Fibroblast of skin of right biceps (primary cell): Measurements from ENCODE around the gene DLL1.
A peak's percentile ranks its signal among the peaks of the same experiment; 100 is the strongest.

Experiments
- DNase-seq: peaks from one replicate; pipeline ENCODE4 v3.0.0-alpha.2; 2013

DLL1 gene

DNA sequence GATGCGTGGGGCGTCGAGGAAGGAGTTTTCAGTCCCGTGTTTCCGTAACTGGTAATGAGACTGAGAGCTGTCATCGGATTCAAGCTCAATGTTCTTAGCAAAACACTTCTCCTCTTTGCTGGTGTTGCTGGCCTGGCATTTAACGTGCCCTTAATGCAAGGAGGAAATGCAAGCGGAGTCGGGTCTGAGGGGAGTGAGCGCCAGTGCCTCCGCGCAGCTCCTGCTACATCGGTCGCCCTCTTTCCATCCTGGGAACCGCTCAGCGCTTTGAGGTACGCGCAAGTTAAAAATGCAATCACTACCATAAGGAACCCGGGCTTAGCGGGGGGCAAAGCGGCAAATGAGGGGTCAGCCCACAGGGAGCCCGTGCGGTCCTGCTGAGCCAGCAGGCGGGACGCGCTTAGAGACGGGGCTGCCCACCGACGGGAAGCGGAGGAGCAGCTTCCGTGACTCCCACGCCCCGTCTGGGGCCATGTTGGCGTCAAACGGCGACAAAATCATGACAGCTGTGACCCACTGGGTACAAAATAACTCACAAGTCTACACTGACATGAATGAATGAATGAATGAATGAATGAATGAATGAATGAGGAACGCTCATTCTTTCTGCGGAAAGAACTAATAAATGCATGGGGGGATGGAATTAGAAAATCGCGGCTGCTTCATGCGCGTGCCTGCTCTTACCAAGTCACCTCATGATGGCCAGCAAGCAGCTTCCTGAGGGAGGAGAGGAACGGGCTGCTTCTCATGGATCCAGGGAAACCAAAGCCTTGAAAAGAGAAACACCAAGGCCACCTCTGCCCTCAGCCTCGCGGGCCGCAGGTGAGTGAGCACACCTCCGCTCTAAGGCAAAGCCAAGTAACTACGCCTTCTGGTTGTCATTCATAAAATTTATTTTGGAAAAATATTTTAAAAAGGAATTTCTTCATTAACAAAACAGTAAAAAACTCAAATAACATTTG is 9.3 kb downstream of the DLL1 start:
- DNase-seq, result no peak

DNA sequence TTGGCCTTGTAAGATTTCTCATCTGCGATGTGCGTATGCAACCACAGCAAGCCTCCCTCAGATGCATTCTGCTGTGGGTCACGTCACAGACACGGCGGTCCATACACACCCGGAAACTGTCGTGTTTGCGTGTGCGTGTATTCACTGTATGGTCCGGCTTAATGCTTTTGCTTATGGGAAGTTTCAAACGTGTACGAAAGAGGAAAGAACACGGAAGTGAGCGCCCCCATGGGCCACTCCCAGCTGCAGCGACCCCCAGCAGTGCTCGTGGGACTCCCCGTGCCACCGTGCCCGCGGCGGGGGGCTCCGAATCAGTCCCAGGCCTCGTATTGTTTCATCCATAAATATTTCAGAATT is 10.2 kb downstream of the DLL1 start:
- no peak for DNase-seq

DNA sequence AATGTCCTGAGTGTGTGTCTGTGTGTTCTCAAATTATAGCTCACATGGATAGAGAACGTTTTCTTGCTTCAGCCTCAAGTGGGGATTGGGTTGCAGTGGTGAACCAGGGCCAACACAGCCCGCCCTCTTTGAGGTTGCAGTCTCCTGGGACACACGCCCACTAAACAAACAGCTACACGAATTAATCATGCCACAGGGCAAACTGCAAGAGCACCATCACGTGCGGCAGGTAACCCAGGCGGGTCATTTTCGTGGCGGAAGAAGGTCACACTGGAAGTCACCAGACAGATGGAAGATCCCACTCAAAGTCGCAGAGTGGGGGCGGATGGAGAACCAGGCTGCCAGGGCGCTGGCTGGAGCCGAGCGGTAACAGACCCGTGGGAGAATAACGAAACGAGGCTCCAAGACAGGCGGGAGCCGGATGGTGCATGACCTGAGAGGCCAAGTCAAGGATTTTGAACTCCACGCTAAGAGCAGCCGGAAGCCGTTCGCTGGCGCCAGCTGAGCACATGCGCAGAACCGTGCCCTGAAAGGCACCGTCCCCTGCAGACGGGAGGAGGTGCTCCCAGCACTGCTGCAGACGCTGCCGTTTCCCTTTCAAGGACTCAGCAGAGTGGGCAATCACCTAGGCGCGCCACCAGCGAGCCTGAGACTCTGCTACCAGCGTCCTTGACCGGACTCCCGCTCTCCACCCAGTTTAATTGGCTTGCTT is 10.7 kb downstream of the DLL1 start:
- DNase-seq, result peak; percentile 24

DNA sequence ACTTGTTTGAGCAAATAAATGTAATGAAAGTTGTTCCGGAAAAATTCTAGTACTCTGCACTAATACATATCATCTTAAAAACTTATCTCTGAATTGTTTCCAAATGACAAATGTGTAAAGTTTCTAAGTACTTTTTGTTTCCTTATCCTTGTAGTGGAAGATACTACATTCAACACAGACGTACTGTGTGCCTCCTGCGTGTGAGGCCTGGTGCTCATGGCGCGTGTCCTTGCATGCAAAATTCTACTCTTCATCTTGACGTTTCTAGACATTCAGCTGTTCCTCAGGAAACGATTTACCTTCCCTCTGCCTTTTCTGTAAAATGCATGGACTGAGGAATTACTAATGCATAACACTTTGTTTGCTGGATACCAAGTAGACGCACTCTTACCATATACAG is 11.5 kb downstream of the DLL1 start:
- no peak for DNase-seq

DNA sequence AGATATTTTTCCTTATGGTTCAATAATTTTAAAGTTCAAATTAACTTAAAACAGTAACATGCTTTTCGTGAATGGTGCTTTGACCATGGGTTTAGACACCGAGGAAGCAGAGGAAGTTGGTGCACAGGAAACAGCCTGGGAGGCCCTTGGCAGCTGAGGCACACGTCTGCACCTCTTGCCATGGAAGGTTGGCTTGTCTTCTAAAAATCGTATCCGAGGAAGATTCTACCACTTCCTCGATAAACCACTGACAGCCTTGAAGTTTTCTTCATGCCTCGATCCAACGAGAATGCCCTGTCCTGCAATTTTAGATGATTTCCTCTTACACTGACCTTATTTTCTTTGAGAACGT is 12.2 kb downstream of the DLL1 start:
- no peak for DNase-seq

DNA sequence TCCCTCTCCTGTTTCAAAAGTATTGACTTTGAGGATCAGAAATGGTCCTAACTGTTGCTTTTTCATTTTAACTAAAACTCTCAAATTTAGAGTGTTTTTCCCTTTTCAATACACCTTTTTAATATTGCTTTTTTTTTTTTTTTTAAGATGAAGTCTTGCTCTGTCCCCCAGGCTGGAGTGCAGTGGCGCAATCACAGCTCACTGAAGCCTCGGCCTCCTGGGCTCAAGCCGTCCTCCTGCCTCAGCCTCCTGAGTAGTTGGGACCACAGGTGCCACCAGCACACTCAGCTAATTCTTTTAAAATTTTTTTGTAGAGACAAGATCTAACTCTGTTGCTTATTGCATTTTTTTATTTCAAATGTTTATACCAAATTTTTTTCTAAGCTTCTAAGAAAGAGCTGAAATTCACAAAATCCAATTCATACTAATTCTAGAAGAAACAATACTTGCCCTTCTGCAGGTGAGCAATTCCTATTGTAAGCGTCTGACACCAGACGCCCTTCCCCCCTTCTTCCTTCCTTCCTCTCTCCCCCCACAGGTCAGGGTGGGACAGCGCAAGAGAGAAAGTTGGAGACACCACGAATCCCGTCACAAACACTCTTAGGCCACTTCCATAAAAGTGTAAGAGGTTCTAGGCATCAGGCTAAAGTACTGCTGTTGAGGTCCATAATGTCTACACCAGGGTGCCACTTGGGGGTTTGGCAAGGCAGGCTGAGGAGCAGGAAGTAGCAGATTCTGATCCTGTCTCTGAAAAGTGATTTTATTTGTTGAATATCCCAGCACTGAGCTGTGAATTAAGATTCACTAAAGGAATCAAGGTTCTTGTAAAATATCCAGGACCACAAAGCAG is 12.8 kb downstream of the DLL1 start:
- no peak for DNase-seq

DNA sequence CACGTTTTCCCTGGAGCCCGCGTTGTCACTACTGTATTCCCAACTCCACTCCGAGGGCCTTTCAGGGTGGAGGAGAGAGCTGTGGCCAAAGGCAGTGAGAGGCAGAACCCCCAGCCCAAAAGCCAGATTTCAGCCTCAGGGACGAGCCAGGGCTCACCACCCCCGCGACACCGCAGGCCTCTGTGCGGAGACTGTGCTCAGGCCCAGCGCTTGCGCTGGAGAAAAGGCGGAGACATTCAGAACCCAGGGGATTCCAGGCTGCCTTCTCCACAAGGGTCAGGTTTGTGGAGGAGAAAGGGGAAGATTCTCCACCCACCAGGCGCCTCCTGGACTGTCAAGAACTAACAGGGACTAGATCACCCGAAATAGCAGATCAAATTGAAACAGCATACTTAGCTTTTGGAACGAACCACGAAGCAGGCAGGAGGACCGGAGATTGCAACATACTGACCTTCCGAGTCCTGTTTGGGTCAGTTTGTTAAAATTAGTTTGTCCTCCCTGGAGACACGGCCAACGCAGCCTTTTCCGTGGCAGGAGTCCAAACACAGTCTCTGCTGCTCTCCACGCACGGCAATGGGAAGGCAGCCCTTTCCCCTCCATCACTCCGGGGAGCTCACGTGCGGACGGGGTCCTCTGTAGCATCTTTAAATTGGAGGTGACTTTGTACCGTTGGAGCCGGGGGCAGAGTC is 14.4 kb downstream of the DLL1 start:
- DNase-seq, result no peak

DNA sequence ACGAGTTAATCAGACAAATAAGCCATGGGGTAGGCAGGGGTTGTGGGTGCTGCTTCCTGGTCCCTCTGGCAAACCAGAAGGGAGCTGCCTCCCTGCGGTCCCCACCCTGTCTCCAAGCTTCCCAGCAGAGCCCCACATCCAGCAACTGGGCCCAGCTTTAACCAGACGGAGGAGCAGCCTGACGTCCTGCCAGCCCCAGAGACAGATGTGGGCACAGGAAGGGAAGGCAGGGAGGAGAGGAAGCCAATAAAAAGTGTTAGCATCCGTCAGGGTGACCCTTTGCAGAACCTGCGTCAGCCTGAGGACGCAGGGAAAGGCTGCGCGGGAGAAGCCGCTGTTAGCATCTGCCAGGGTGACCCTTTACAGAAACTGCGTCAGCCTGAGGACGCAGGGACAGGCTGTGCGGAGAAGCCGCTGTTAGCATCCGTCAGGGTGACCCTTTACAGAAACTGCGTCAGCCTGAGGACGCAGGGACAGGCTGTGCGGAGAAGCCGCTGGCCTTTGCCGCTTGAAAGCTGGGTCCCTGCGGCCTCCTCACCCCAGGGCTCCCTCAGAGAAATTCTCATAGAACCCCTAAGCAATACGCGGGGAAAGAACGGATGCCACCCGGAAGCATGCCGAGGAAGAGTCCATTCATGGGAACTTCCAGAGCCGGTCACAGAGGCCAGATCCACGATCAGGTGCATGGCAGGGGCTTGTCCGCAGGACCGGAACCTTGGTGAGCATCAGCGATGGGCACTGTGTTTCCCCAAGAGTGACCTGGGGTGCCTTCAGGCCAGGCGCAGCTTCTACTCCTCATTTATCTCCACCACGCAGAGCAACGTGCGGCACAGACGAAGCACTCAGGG is 15.9 kb downstream of the DLL1 start:
- no peak for DNase-seq

DNA sequence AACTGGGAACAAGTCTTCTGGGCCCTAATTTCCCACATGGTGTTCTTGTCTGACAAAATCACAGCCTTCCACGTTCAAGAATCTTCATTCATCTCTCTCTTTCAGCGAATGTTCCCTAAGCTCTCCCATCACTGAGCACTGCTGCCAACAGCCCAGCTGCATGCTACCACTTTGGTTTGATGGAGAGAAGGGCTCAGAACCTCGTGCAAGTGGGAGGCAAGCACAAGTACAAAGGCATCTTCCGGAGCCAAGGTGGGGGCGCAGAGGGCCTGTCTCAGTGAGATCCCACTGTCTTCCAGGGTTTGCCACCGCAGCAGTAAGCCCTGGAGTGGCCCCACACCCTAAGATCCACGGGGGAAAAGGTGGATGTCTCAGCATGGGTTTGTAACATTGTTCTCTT is 17.2 kb downstream of the DLL1 start:
- no peak for DNase-seq

DNA sequence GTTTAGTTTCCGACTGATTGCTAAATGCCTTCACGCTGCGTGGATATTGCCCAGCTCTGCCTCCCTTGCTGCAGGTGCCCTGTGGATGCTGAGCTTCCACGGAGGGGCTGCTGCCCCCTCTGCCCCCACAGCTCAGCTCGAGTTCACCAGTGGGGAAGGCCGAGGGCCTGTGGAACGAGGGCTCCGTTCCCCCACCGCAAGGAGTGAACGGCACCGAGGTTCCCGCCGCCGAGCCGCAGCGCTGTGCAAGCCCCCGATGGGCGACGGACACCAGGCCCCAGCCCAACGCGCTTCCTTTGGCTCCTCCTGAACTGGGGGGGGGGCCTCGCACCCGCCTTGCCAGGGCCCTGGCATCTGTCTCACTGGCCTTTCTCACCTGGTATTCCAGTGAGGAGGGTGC is 17.7 kb downstream of the DLL1 start:
- no peak for DNase-seq

DNA sequence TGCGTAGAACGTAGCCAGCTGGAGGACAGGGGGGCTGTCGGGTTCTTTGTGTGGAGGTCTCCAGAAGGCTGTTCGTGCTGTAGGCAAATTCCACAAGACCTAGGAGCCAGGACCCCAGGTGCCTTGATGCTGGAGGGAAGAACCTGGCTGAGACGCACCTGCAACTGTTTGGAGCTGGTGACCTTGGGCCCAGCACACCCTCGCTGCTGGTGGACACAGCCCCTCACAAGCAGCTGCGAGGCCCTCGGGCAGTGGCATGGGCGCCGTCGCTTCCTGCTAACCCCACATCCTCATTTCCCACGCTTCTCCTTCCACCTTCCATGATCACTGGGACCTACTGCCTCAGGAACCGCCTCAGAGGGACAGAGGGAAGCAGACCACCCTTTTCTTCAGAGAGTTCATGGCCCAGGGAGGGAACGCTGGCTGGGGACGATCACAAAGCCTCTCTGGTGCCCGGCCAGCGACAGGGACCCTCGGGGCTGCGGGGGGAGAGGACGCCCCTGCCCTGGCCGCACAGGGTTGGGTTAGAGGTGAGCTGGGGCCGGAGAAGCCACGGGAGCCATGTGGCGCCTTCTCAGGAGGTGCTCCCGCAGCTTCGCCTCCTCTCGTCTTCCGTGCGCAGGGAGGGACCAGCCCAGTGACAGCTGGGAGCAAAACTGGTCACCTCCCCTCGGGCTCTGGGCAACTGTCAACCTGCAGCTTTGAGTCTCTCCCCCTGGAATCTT is 18.4 kb downstream of the DLL1 start:
- DNase-seq, result no peak

DNA sequence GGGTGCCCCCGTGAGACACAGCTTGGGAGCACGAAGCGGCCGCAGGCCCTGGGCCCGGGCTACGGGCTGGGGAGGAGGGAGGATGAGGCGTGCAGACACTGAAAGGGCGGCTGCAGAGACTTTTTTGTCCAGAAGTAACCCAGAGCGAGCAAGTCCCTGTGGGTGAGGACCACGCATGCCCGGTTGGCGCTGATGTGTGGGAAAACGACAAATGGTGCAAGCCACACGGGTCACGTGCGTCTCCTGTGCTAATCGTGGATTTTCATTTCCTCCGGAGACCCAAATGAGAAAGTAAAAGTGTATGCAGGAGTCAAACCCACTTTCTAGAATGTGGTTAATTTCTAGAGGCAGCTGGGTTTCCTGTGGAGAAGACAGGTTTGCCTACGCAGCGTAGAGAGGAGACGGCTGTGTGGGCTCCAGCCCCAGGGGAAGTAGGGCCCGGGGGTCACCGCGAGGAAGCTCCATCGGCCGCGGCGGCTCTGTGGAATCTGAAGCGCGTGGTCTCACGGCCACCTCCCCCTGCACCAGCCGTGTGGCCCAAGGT is 19.0 kb downstream of the DLL1 start:
- DNase-seq, result no peak

DNA sequence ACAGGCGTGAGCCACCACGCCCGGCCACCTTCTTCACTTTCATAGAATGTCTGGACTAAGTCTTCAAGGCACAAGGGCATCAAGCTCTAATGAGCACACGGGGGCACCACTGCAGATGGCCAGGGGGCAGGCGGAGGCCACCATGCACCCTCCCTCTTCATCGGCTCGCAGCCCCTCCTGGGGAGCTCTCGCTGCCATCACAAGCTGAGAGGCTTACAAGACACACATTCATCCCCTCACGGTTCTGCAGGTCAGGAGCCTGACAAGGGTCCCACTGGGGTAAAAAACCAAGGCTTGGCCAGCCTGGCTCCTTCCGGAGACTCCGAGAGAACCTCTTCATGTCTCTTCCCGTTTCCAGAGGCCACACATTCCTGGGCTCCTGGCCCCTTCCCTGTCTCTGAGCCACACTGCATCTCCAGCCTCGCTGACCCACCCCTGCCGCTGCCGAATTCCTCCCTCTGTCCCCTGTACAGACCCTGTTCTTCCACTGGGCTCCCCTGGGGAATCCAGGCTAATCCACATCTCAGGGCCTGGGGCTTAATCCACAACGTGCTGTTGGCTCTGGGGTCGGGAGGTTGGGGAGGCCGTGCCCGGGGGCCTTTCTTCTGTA is 19.8 kb downstream of the DLL1 start:
- DNase-seq, result no peak

DNA sequence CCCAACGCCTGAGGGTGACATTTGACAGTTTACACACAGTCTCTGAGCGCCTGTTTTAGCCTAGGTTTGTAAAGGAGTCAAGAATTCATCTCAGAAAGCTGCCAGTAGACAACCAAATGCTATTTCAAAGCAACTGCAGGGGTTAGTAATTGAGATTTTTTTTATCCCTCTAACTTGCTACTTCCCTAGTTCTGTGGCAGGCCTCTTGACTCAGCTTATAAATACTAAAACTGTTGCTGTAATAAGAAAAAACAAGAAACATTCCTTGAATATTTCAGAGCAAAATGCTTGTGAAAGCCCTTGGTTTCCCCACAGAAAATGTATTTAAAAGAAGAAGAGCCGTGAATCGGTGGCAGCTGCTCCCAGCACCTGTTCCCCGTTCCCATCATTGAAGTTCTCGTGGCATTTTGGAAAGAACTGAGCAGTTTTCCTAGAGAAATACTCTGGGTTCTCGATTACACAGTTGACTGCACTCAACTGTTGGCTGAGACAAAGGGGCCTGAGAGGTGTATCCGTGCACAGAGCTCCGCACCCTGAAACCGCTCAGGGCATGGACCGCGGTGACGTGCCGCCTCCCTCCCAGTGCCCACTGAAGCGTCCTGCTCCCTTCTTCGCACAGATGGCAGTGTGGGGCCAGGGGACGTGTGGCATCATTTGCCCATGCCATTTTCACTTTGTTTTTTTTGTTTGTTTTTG is 20.9 kb downstream of the DLL1 start:
- DNase-seq, result no peak

DNA sequence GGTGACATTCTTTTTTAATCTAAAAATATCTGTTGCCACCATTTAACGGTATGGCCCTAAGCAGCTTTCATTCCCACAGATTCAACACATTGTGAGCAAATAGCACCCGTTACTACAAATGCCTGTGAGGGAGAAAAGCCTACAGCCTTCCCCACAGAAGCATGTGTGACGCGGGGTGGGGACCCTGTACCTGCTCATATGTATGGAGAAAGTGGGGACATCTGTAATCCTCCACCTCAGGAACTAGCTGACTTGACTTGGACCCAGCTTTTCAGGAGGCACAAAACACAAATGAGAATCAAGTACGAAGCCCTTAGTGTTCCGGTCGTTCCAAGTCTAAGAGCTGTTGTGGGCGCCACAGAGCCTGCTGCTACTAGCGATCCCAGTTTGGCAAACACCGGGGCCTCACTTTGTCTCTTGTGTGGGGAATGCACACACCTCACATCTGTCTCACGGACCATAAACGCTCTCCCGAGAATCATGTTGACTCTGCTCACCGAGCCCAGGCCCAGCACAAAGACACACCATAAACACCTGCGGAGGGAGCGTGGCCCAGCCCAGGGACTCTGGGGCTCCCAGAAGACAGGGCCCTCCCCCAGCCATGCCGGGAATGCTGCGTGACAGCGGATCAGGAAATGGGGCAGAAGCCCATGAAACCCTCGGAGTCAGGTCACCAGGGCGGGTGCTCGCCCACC is 21.6 kb downstream of the DLL1 start:
- DNase-seq, result no peak

DNA sequence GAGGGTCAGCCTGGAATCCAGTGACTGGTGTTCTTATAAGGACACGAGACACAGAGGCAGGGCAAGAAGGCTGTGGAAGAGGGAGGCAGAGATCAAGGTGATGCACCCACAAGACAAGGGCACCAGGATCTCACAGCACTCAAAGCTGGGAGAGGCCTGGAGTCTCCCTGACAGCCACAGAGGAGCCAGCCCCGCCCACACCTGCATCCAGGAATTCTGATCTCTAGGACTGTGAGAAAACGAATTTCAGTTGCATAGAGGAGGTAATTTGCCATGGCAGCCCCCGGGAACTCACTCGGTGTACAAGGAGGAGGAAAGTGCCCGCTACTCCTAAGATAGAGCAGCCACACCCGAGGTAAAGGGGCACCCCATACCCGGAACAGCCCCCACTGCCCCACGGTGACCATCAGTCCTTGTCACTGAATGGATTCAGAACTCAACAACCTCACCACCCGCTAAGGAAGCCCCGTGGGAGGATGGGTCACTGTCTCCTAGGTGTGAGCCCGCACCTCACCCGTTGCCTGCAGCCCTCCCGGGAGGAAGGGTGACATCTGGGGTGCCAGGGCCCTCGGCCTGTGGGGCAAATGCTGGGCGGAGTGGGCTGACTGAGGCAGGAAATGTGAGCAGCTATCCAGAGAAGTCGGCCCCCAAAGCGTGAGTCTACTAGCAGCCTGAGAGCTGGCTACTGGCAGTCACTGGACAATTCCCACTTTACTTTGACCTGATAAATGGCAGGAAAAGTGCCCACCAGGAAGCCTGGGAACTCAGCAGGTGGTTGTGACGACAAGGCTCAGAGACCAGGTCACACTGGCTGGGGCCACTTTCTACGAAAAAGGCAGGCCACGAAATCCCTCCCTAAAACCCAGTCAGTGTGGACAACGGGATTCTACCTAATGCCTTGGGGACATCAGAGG is 22.4 kb downstream of the DLL1 start:
- no peak for DNase-seq

DNA sequence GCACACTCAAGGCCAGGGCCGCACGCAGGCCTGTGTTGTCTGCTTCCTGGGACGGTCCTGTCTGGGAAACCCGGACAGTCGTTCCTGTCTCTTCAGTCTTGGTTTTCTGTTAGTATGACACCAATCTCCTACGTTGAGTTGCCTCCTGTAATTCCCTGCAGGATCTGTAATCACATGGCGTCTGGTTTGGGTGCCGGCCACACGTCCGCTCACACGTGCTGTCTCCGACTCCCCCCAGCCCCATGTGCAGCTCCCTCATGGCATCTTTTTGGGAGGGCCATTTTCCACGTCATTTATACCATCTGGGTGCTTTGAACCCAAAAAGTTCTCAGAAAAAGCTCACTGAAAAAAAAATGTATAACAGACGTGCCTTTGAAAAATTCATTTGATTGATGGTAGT is 23.2 kb downstream of the DLL1 start:
- no peak for DNase-seq
